ENCODE results near the gene LRFN3. TPM values are rescaled to one million over a fixed set of nuclear protein-coding genes. Genes with fewer than 3 reads are reported as not detected.

LRFN3 gene
- total and polyA plus RNA-seq, 2 of the 13 experiments (the other 11 are each of a cell fraction or from before 2014, with no cell fraction given): 0.74 to 1.6 TPM

DNA sequence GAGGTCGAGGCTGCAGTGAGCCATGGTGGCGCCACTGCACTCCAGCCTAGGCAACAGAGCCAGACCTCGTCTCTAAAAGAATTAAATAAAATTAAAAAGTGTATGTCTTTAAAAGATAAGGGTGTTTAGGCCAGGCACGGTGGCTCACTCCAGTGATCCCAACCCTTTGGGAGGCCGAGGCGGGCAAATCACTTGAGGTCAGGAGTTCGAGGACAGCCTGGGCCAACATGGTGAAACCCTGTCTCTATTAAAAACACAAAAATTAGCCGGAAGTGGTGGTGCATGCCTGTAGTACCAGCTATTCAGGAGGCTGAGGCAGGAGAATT, 51.4 kb downstream of the LRFN3 start:
- POLR2A ChIA-PET: no interaction called here
- CTCF ChIA-PET (ENCODE audit: low intra/inter-chr PET ratio, low total read pairs): no interaction called here
- ATAC-seq: no peak
- H3K4me1 ChIP-seq (ENCODE audit: insufficient read depth, low read length): peaks cover 21% of the 10 kb centered on the region
- peak overlapping the region; percentile 57; the same call in 1 of the 2 replicates for H3K4me2 ChIP-seq (ENCODE audit: low read depth, low read length)
- H3K4me3 ChIP-seq (replicated peaks in 1 of 3; ENCODE audit: insufficient read depth in 1 of 3, low read depth in 2 of 3, low read length in 3 of 3): peak overlapping the region; percentile 35 to 62 (median 47); a peak in 4 of 6 replicates
- H3K79me2 ChIP-seq (ENCODE audit: insufficient read depth, low read length): no peaks in the 10 kb centered on the region
- no peak for DNase-seq (ENCODE audit: low spot score)
- 7% methylated on average over 8 of the region's 8 CpGs for WGBS (ENCODE audit: low lambda C conversion rate)
- TF ChIP-seq, protein P1, sequence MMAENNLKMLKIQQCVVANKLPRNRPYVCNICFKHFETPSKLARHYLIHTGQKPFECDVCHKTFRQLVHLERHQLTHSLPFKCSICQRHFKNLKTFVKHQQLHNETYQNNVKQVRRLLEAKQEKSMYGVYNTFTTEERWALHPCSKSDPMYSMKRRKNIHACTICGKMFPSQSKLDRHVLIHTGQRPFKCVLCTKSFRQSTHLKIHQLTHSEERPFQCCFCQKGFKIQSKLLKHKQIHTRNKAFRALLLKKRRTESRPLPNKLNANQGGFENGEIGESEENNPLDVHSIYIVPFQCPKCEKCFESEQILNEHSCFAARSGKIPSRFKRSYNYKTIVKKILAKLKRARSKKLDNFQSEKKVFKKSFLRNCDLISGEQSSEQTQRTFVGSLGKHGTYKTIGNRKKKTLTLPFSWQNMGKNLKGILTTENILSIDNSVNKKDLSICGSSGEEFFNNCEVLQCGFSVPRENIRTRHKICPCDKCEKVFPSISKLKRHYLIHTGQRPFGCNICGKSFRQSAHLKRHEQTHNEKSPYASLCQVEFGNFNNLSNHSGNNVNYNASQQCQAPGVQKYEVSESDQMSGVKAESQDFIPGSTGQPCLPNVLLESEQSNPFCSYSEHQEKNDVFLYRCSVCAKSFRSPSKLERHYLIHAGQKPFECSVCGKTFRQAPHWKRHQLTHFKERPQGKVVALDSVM (CRISPR knock-in tag; IDR thresholded peaks at IDR 0.05): no peak
- TF ChIP-seq ZFP41 (CRISPR knock-in tag; IDR thresholded peaks at IDR 0.05; ENCODE audit: borderline replicate concordance): no peak
- no peak for TF ChIP-seq MBNL3 (CRISPR knock-in tag; conservative IDR thresholded peaks at IDR 0.05)
- TF ChIP-seq, protein P2, sequence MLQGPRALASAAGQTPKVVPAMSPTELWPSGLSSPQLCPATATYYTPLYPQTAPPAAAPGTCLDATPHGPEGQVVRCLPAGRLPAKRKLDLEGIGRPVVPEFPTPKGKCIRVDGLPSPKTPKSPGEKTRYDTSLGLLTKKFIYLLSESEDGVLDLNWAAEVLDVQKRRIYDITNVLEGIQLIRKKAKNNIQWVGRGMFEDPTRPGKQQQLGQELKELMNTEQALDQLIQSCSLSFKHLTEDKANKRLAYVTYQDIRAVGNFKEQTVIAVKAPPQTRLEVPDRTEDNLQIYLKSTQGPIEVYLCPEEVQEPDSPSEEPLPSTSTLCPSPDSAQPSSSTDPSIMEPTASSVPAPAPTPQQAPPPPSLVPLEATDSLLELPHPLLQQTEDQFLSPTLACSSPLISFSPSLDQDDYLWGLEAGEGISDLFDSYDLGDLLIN (CRISPR knock-in tag; IDR thresholded peaks at IDR 0.05; ENCODE audit: borderline replicate concordance): no peak
- TF ChIP-seq GZF1 (CRISPR knock-in tag; IDR thresholded peaks at IDR 0.05): no peak
- TF ChIP-seq TBX2 (CRISPR knock-in tag; IDR thresholded peaks at IDR 0.05; ENCODE audit: borderline replicate concordance): 0 out of 2 replicates have a peak, but pooled peaks have one; percentile 9
- TF ChIP-seq ZNF850 (CRISPR knock-in tag; conservative IDR thresholded peaks at IDR 0.05): no peak
- in situ Hi-C loops (cut with HindIII; ENCODE audit: extremely low pct_ligation_motif_present, low pct_unique_long_range_greater_than_20kb) (no loop called here), intact Hi-C loops (cut with micrococcal nuclease; ENCODE audit: unreplicated experiment) (no loop called here)
- BruUV-seq (replicated peaks): no TSS peak
- H3K36me3 ChIP-seq (replicated peaks in 1 of 2; ENCODE audit: control insufficient read depth in 1 of 2, insufficient read depth in 2 of 2, low read length in 2 of 2): no peaks in the 10 kb centered on the region
- no peaks in the 10 kb centered on the region for H3K9me3 ChIP-seq (ENCODE audit: low read length)
- H3K27me3 ChIP-seq (ENCODE audit: control insufficient read depth in 1 of 2, insufficient read depth in 2 of 2, low read length in 2 of 2): peaks cover 0 to 35% of the 10 kb centered on the region in 2 experiments; a peak in 4 of 5 replicates
- no peak overlapping the region for H3K27ac ChIP-seq (ENCODE audit: extremely low read length, insufficient read depth, low read length)
- no peak overlapping the region for H3K9ac ChIP-seq (ENCODE audit: insufficient read depth, low read depth, low read length)
- H2AFZ ChIP-seq (ENCODE audit: low read length): no peak overlapping the region
- FAIRE-seq: no peak
- H4K20me1 ChIP-seq (ENCODE audit: insufficient read depth, low read length): no peaks in the 10 kb centered on the region

All from HepG2 (cell line).